ENCODE data around the gene PRMT3.

- TF ChIP-seq EZH2 (IDR thresholded peaks at IDR 0.05; ENCODE audit: borderline replicate concordance, low read depth, low read length, severe bottlenecking): no peak
- TF ChIP-seq, protein P1, sequence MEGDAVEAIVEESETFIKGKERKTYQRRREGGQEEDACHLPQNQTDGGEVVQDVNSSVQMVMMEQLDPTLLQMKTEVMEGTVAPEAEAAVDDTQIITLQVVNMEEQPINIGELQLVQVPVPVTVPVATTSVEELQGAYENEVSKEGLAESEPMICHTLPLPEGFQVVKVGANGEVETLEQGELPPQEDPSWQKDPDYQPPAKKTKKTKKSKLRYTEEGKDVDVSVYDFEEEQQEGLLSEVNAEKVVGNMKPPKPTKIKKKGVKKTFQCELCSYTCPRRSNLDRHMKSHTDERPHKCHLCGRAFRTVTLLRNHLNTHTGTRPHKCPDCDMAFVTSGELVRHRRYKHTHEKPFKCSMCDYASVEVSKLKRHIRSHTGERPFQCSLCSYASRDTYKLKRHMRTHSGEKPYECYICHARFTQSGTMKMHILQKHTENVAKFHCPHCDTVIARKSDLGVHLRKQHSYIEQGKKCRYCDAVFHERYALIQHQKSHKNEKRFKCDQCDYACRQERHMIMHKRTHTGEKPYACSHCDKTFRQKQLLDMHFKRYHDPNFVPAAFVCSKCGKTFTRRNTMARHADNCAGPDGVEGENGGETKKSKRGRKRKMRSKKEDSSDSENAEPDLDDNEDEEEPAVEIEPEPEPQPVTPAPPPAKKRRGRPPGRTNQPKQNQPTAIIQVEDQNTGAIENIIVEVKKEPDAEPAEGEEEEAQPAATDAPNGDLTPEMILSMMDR (IDR thresholded peaks at IDR 0.05; ENCODE audit: extremely low read depth in 1 of 2, insufficient read depth in 1 of 2, low read depth in 1 of 2, low read length in 2 of 2): no peak
- TF ChIP-seq POLR2A (IDR thresholded peaks at IDR 0.05; ENCODE audit: low read depth, low read length): no peak
- no peak for TF ChIP-seq MYC (IDR thresholded peaks at IDR 0.05; ENCODE audit: low read depth, low read length)
- no peak for TF ChIP-seq POLR2AphosphoS5 (IDR thresholded peaks at IDR 0.05; ENCODE audit: insufficient read depth, low read depth, low read length)
Observed at GRCh38 chr11:20376162-20376730, 11.3 kb upstream of the PRMT3 start.
